K562 (cell line): ENCODE results near the gene HES4. TPM values are rescaled to one million over a fixed set of nuclear protein-coding genes. Genes with fewer than 3 reads are reported as not detected.
A peak's percentile ranks its signal among the peaks of the same experiment; 100 is the strongest.

Experiments
- CCNT2 ChIP-seq: IDR thresholded peaks from 2 replicates; pipeline ENCODE4 v1.6.1; 2011; ENCODE audit warnings: borderline replicate concordance, low read depth, mild to moderate bottlenecking, moderate library complexity, mixed read lengths, low read length; ENCODE audit not compliant: insufficient read length; ENCODE audit errors: extremely low read depth
- HDGF ChIP-seq: fragments of 450-650 bp; IDR thresholded peaks from 2 replicates; pipeline ENCODE4 v1.6.1; 2016
- HNRNPLL ChIP-seq: fragments of 200-400 bp; formaldehyde crosslinking; IDR thresholded peaks from 2 replicates; pipeline ENCODE4 v1.6.1; 2017; ENCODE audit warnings: low read length, low read depth, mild to moderate bottlenecking; ENCODE audit not compliant: poor library complexity, severe bottlenecking
- NR2C2 ChIP-seq, 2 experiments: fragments of 200-800 bp in 1 of 2; sonication (Bioruptor generic) in 1 of 2; sonication (generic) in 1 of 2; formaldehyde crosslinking in 1 of 2; IDR thresholded peaks; 2 replicates each; pipeline versions ENCODE4 v1.6.1 to v1.8.0; 2016 to 2022; ENCODE audit warnings: mild to moderate bottlenecking in 1 of 2, missing compliant biosample characterization in 1 of 2, missing genetic modification characterization in 1 of 2, missing genetic modification reagents in 1 of 2
- POLR2AphosphoS5 ChIP-seq: IDR thresholded peaks from 2 replicates; pipeline ENCODE4 v1.6.1; 2011; ENCODE audit warnings: mild to moderate bottlenecking, low read depth, low read length, moderate library complexity; ENCODE audit not compliant: control insufficient read depth, insufficient read depth
- SNIP1 ChIP-seq: fragments of 450-650 bp; IDR thresholded peaks from 2 replicates; pipeline ENCODE4 v1.7.1; 2017; ENCODE audit warnings: low read depth, mild to moderate bottlenecking
- U2AF1 ChIP-seq: fragments of 200-400 bp; formaldehyde crosslinking; optimal IDR thresholded peaks from 2 replicates; pipeline ENCODE3; 2017; ENCODE audit warnings: mild to moderate bottlenecking, low read depth, low read length, moderate library complexity
- ZKSCAN3 ChIP-seq: fragments of 250-450 bp; sonication (Bioruptor Pico); IDR thresholded peaks from 2 replicates; pipeline ENCODE4 v1.4.0; 2020
- ZNF184 ChIP-seq: sonication (generic); formaldehyde crosslinking; IDR thresholded peaks from 2 replicates; pipeline ENCODE4 v1.5.0; 2020; ENCODE audit warnings: missing genetic modification reagents
- ZNF324 ChIP-seq: fragments of 250-450 bp; sonication (Bioruptor Pico); IDR thresholded peaks from 2 replicates; pipeline ENCODE4 v1.4.0; 2020; ENCODE audit warnings: mild to moderate bottlenecking
- ZNF76 ChIP-seq: fragments of 250-450 bp; sonication (Bioruptor Pico); IDR thresholded peaks from 2 replicates; pipeline ENCODE4 v1.4.0; 2020; ENCODE audit warnings: mild to moderate bottlenecking, moderate library complexity, borderline replicate concordance
- polyA plus RNA-seq, 8 experiments: library from polyadenylated mRNA; depleted of rRNA in 4 of 8; stranded (reverse) in 5 of 8; unstranded in 3 of 8; fragments of >200 nt; fragmentation: Nextera tagmentation in 2 of 8; fragmentation: Illumina TruSeq in 1 of 8; extraction: Ambion mirVana in 2 of 8; extraction: Trizol in 1 of 8; gene quantifications; 2 replicates each; pipeline versions ENCODE4 v1.2.1 to v1.2.3, GENCODE V29; 2011 to 2014; ENCODE audit warnings: inconsistent platforms in 1 of 8, missing spikeins in 1 of 8
- total RNA-seq, 7 experiments: library from RNA; depleted of rRNA in 6 of 7; stranded (reverse); fragments of >200 nt in 6 of 7; fragmentation: Illumina TruSeq in 2 of 7; extraction: Trizol in 2 of 7; gene quantifications; 2 replicates each; pipeline versions ENCODE4 v1.2.1 to v1.2.3, GENCODE V29; 2011 to 2021; ENCODE audit warnings: low replicate concordance in 1 of 7
- TF ChIP-seq, protein P1 (sequence below): fragments of 450-650 bp; formaldehyde crosslinking; IDR thresholded peaks from 2 replicates; pipeline ENCODE4 v1.4.0; 2020; ENCODE audit warnings: mild to moderate bottlenecking, moderate library complexity
- TF ChIP-seq, protein P2 (sequence below): fragments of 450-650 bp; formaldehyde crosslinking; IDR thresholded peaks from 2 replicates; pipeline ENCODE4 v1.4.0; 2020; ENCODE audit warnings: mild to moderate bottlenecking, moderate library complexity
- TF ChIP-seq, protein P3 (sequence below): sonication (generic); formaldehyde crosslinking; IDR thresholded peaks from 2 replicates; pipeline ENCODE4 v1.8.0; 2023; ENCODE audit warnings: mild to moderate bottlenecking, missing genetic modification reagents
- TF ChIP-seq, protein P4 (sequence below): fragments of 200-800 bp; sonication (Bioruptor generic); IDR thresholded peaks from 2 replicates; pipeline ENCODE4 v1.6.1; 2016; ENCODE audit warnings: missing genetic modification characterization, missing compliant biosample characterization

HES4 gene
- total and polyA plus RNA-seq, 9 of the 15 experiments (the other 6 are each of a cell fraction or from before 2014, with no cell fraction given): 0.21 to 43.7 (median 5.3) TPM; not detected in 2

DNA sequence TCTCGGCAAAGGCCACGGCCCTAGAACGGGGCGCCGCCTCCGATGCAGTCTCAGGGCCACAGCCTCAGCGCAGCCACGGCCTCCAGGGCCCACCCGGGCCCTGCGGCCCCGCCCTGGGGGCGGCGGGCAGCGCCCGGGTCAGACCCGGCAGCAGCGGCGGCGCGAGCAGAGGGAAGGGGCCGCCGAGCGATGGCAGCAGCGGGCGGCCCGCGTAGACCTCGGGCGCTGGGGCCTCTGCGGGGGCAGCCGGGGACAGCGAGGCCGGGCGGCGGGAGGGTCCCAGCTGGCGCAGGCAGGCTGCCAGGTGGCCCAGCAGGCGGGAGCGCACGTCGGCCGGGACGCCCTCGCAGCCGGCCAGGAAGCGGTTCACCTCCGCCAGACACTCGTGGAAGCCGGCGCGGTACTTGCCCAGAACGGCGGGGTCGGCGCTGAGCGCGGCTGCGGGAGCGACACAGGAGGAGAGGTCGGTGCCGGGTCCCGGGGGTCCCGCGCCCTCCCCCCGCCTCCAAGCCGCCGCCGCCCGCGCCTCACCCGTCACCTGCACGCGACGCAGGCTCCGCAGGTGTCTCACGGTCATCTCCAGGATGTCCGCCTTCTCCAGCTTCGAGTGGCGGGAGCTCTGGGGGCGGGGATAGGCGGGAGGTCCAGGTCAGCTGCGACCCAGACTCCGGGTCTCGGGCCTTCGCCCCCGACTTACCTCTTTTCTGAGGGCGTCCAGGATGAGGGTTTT lies 737 bp downstream of the HES4 start (continued):
- TF ChIP-seq SNIP1 (no peak), ZNF184 (CRISPR knock-in tag) (no peak), HNRNPLL (no peak), NR2C2 (CRISPR knock-in tag; IDR thresholded peaks at IDR 0.05) (no peak), NR2C2 (tag; IDR thresholded peaks at IDR 0.05) (no peak), POLR2AphosphoS5 (no peak), HDGF (no peak), U2AF1 (no peak), CCNT2 (peak; percentile 67), ZKSCAN3 (no peak), ZNF324 (CRISPR knock-in tag) (no peak), ZNF76 (CRISPR knock-in tag) (no peak)
- TF ChIP-seq, protein P1, sequence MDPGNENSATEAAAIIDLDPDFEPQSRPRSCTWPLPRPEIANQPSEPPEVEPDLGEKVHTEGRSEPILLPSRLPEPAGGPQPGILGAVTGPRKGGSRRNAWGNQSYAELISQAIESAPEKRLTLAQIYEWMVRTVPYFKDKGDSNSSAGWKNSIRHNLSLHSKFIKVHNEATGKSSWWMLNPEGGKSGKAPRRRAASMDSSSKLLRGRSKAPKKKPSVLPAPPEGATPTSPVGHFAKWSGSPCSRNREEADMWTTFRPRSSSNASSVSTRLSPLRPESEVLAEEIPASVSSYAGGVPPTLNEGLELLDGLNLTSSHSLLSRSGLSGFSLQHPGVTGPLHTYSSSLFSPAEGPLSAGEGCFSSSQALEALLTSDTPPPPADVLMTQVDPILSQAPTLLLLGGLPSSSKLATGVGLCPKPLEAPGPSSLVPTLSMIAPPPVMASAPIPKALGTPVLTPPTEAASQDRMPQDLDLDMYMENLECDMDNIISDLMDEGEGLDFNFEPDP (CRISPR knock-in tag): no peak
- TF ChIP-seq, protein P2, sequence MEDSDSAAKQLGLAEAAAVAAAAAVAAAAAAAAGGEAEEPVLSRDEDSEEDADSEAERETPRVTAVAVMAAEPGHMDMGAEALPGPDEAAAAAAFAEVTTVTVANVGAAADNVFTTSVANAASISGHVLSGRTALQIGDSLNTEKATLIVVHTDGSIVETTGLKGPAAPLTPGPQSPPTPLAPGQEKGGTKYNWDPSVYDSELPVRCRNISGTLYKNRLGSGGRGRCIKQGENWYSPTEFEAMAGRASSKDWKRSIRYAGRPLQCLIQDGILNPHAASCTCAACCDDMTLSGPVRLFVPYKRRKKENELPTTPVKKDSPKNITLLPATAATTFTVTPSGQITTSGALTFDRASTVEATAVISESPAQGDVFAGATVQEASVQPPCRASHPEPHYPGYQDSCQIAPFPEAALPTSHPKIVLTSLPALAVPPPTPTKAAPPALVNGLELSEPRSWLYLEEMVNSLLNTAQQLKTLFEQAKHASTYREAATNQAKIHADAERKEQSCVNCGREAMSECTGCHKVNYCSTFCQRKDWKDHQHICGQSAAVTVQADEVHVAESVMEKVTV (CRISPR knock-in tag): no peak
- TF ChIP-seq, protein P3, sequence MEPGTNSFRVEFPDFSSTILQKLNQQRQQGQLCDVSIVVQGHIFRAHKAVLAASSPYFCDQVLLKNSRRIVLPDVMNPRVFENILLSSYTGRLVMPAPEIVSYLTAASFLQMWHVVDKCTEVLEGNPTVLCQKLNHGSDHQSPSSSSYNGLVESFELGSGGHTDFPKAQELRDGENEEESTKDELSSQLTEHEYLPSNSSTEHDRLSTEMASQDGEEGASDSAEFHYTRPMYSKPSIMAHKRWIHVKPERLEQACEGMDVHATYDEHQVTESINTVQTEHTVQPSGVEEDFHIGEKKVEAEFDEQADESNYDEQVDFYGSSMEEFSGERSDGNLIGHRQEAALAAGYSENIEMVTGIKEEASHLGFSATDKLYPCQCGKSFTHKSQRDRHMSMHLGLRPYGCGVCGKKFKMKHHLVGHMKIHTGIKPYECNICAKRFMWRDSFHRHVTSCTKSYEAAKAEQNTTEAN: no peak
- TF ChIP-seq, protein P4, sequence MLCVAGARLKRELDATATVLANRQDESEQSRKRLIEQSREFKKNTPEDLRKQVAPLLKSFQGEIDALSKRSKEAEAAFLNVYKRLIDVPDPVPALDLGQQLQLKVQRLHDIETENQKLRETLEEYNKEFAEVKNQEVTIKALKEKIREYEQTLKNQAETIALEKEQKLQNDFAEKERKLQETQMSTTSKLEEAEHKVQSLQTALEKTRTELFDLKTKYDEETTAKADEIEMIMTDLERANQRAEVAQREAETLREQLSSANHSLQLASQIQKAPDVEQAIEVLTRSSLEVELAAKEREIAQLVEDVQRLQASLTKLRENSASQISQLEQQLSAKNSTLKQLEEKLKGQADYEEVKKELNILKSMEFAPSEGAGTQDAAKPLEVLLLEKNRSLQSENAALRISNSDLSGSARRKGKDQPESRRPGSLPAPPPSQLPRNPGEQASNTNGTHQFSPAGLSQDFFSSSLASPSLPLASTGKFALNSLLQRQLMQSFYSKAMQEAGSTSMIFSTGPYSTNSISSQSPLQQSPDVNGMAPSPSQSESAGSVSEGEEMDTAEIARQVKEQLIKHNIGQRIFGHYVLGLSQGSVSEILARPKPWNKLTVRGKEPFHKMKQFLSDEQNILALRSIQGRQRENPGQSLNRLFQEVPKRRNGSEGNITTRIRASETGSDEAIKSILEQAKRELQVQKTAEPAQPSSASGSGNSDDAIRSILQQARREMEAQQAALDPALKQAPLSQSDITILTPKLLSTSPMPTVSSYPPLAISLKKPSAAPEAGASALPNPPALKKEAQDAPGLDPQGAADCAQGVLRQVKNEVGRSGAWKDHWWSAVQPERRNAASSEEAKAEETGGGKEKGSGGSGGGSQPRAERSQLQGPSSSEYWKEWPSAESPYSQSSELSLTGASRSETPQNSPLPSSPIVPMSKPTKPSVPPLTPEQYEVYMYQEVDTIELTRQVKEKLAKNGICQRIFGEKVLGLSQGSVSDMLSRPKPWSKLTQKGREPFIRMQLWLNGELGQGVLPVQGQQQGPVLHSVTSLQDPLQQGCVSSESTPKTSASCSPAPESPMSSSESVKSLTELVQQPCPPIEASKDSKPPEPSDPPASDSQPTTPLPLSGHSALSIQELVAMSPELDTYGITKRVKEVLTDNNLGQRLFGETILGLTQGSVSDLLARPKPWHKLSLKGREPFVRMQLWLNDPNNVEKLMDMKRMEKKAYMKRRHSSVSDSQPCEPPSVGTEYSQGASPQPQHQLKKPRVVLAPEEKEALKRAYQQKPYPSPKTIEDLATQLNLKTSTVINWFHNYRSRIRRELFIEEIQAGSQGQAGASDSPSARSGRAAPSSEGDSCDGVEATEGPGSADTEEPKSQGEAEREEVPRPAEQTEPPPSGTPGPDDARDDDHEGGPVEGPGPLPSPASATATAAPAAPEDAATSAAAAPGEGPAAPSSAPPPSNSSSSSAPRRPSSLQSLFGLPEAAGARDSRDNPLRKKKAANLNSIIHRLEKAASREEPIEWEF (CRISPR knock-in tag): no peak
